ENCODE results near the gene ISL2.

The ISL2 gene

GRCh38 chr15:76386178-76386577, 49.6 kb downstream of the ISL2 start:
- no peak for DNase-seq (ENCODE audit: low read depth)
- no peak overlapping the region for H3K4me3 ChIP-seq (ENCODE audit: low read depth, low read length)
- TF ChIP-seq CTCF (IDR thresholded peaks at IDR 0.05; ENCODE audit: insufficient read depth, low read depth, low read length, missing control alignments), result no peak

- DNase-seq (ENCODE audit: low read depth), result no peak
- H3K4me3 ChIP-seq (ENCODE audit: low read depth, low read length), result no peak overlapping the region
- no peak for TF ChIP-seq CTCF (IDR thresholded peaks at IDR 0.05; ENCODE audit: insufficient read depth, low read depth, low read length, missing control alignments)
Measured at GRCh38 chr15:76386926-76387325, 50.4 kb downstream of the ISL2 start.

GRCh38 chr15:76390571-76390970, 54.0 kb downstream of the ISL2 start:
- H3K4me3 ChIP-seq (ENCODE audit: low read depth, low read length), result no peak overlapping the region
- DNase-seq (ENCODE audit: low read depth), result no peak
- TF ChIP-seq CTCF (IDR thresholded peaks at IDR 0.05; ENCODE audit: insufficient read depth, low read depth, low read length, missing control alignments), result no peak

- no peak overlapping the region for H3K4me3 ChIP-seq (ENCODE audit: low read depth, low read length)
- no peak for DNase-seq (ENCODE audit: low read depth)
- TF ChIP-seq CTCF (IDR thresholded peaks at IDR 0.05; ENCODE audit: insufficient read depth, low read depth, low read length, missing control alignments), result no peak
Measured at GRCh38 chr15:76391309-76391708, 54.7 kb downstream of the ISL2 start.

- no peak for TF ChIP-seq CTCF (IDR thresholded peaks at IDR 0.05; ENCODE audit: insufficient read depth, low read depth, low read length, missing control alignments)
- H3K4me3 ChIP-seq (ENCODE audit: low read depth, low read length), result no peak overlapping the region
- DNase-seq (ENCODE audit: low read depth), result no peak
Measured at GRCh38 chr15:76391847-76392246, 55.3 kb downstream of the ISL2 start.
